GM23338 (cell line): ENCODE data around the gene COL1A1. TPM values are rescaled to one million over a fixed set of nuclear protein-coding genes. Genes with fewer than 3 reads are reported as not detected.

Experiments
- ATAC-seq: fragments of 200-7000 bp; cut with Tn5 transposase; 3 replicates; pipeline ENCODE4 v1.9.1; 2020
- DNase-seq: peaks from one replicate; pipeline ENCODE4 v3.0.0-alpha.2; 2015; ENCODE audit warnings: low spot score
- H2AFZ ChIP-seq: fragments of 200-600 bp; sonication (generic); 2 replicates; pipeline ENCODE4 v1.8.0; 2016; ENCODE audit warnings: antibody characterized with exemption, mild to moderate bottlenecking, moderate library complexity
- H3F3A ChIP-seq: fragments of 200-600 bp; sonication (generic); replicated peaks from 2 replicates; pipeline ENCODE4 v1.8.0; 2017; ENCODE audit warnings: antibody characterized with exemption, mixed run types, low read depth
- H3K27ac ChIP-seq: fragments of 200-600 bp; sonication (generic); 2 replicates; pipeline ENCODE4 v1.6.1; 2016; ENCODE audit warnings: low read depth
- H3K27me3 ChIP-seq: fragments of 200-600 bp; sonication (generic); 2 replicates; pipeline ENCODE4 v1.8.0; 2016; ENCODE audit warnings: mild to moderate bottlenecking, mixed run types, moderate library complexity; ENCODE audit not compliant: insufficient read depth
- H3K36me3 ChIP-seq: fragments of 200-600 bp; sonication (generic); 2 replicates; pipeline ENCODE4 v1.8.0; 2016; ENCODE audit warnings: mild to moderate bottlenecking; ENCODE audit not compliant: insufficient read depth
- H3K4me1 ChIP-seq: fragments of 200-600 bp; sonication (generic); 2 replicates; pipeline ENCODE4 v1.8.0; 2016; ENCODE audit warnings: mild to moderate bottlenecking, moderate library complexity; ENCODE audit not compliant: insufficient read depth
- H3K4me2 ChIP-seq: fragments of 200-600 bp; sonication (generic); 2 replicates; pipeline ENCODE4 v1.7.1; 2017; ENCODE audit warnings: mixed run types
- H3K4me3 ChIP-seq: fragments of 200-600 bp; sonication (generic); 2 replicates; pipeline ENCODE4 v1.6.1; 2016; ENCODE audit warnings: mixed run types
- H3K79me2 ChIP-seq: fragments of 200-600 bp; sonication (generic); replicated peaks from 2 replicates; pipeline ENCODE4 v1.8.0; 2017; ENCODE audit warnings: mild to moderate bottlenecking; ENCODE audit not compliant: insufficient read depth
- H3K9me2 ChIP-seq: fragments of 200-600 bp; sonication (generic); 2 replicates; pipeline ENCODE4 v1.8.0; 2017; ENCODE audit not compliant: insufficient read depth
- H4K20me1 ChIP-seq: fragments of 200-600 bp; sonication (generic); replicated peaks from 2 replicates; pipeline ENCODE4 v1.8.0; 2017; ENCODE audit warnings: mild to moderate bottlenecking; ENCODE audit not compliant: insufficient read depth
- H3K27ac Mint-ChIP-seq: 2 replicates; pipeline ENCODE4 v1.8.0; 2020; ENCODE audit warnings: inconsistent platforms, mild to moderate bottlenecking, moderate library complexity, mixed read lengths
- H3K27me3 Mint-ChIP-seq: 3 replicates; pipeline ENCODE4 v1.8.0; 2022; ENCODE audit warnings: low read depth, mild to moderate bottlenecking, moderate library complexity, mixed read lengths, inconsistent platforms; ENCODE audit not compliant: insufficient read depth, poor library complexity
- H3K36me3 Mint-ChIP-seq: 3 replicates; pipeline ENCODE4 v1.8.0; 2021; ENCODE audit warnings: low read depth, mild to moderate bottlenecking, inconsistent platforms, moderate library complexity, mixed read lengths
- H3K4me1 Mint-ChIP-seq: 3 replicates; pipeline ENCODE4 v1.8.0; 2020; ENCODE audit warnings: mild to moderate bottlenecking, inconsistent platforms, mixed read lengths
- H3K4me3 Mint-ChIP-seq: 3 replicates; pipeline ENCODE4 v1.8.0; 2021; ENCODE audit warnings: moderate library complexity, mild to moderate bottlenecking, inconsistent platforms, mixed read lengths
- H3K9me3 Mint-ChIP-seq: 3 replicates; pipeline ENCODE4 v1.8.0; 2020; ENCODE audit warnings: moderate library complexity, mild to moderate bottlenecking, inconsistent platforms, mixed read lengths
- CREB1 ChIP-seq: fragments of 250-450 bp; sonication (Bioruptor Pico); IDR thresholded peaks from 2 replicates; pipeline ENCODE4 v1.5.0; 2020; ENCODE audit warnings: low read depth, mild to moderate bottlenecking, moderate library complexity
- EZH2 ChIP-seq: fragments of 200-600 bp; sonication (generic); IDR thresholded peaks from one replicate; pipeline ENCODE4 v1.8.0; 2017; ENCODE audit warnings: antibody characterized with exemption, mild to moderate bottlenecking, low read depth; ENCODE audit not compliant: unreplicated experiment
- EZH2phosphoT487 ChIP-seq: fragments of 200-600 bp; sonication (generic); IDR thresholded peaks from one replicate; pipeline ENCODE4 v1.8.1; 2018; ENCODE audit warnings: antibody characterized with exemption; ENCODE audit not compliant: unreplicated experiment
- JUNB ChIP-seq: IDR thresholded peaks from one replicate; pipeline ENCODE4 v1.6.1; 2016; ENCODE audit warnings: antibody characterized with exemption; ENCODE audit not compliant: unreplicated experiment
- NANOG ChIP-seq: IDR thresholded peaks from 2 replicates; pipeline ENCODE4 v1.6.1; 2016; ENCODE audit warnings: antibody characterized with exemption, borderline replicate concordance
- POLR2AphosphoS5 ChIP-seq: IDR thresholded peaks from 2 replicates; pipeline ENCODE4 v1.6.1; 2016; ENCODE audit warnings: antibody characterized with exemption, low read depth
- STAT1 ChIP-seq: IDR thresholded peaks from one replicate; pipeline ENCODE4 v1.6.1; 2016; ENCODE audit warnings: antibody characterized with exemption; ENCODE audit not compliant: unreplicated experiment
- ZNF114 ChIP-seq: fragments of 250-450 bp; sonication (Bioruptor Pico); IDR thresholded peaks from 2 replicates; pipeline ENCODE4 v1.5.0; 2020; ENCODE audit warnings: mild to moderate bottlenecking, moderate library complexity
- polyA plus RNA-seq: library from polyadenylated mRNA; unstranded; fragments of >200 nt; fragmentation: Nextera tagmentation; extraction: Ambion mirVana; gene quantifications from 2 replicates; pipeline ENCODE4 v1.2.1, GENCODE V29; 2016
- total RNA-seq: library from RNA; depleted of rRNA; stranded (reverse); fragments of >200 nt; shearing (Covaris generic); gene quantifications from 2 replicates; pipeline ENCODE4 v1.2.3, GENCODE V29; 2014
- TF ChIP-seq, protein P1 (sequence below): IDR thresholded peaks from one replicate; pipeline ENCODE4 v1.6.1; 2018; ENCODE audit warnings: antibody characterized with exemption; ENCODE audit not compliant: unreplicated experiment

Gene COL1A1
- total and polyA plus RNA-seq, 2 experiments from 2014 or later: 21.2 to 34.3 TPM

DNA sequence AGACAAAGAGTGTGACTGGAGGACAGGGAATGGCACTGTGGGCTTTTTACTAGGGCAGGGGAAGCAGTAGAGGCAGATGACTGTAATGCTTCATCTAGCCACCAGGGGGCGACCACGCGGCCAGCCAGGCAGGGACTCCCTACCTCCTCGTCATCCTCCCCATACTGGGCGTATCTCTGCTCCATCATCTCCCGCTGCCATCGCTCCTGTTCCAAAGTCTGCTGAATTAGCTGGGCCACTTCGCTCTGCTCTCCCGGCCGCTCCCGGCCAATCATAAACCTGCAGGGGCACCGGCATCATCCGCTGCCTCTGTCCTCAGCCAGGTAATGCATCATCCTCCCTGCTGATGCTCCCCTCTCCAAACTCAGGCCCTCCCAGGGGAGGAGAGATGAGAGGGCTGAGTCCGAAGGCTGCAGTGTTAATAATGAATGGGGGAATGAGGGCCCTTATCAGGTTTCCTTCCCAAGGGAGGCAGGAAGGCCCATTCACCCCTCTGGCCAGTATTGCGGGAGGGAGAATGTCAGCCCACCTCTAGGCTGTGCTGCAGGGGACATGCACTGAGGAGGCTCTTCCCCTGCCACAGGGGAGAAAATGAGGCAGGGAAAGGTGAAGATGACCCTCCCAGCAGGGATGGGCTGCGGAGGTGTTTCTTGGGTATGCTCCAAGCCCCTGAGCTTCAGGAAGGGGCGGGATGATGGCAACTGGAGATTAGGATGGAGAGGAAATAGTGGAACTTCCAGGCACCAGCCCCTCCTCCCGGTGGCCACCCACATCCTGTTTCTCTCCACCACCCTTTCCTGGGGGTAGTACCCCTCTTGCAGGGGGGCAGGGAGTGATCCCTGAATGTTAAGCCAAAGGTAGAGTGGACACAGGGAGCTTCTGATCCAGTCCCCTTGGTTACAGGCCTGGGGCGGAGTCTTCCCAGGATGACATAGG lies 61.2 kb downstream of the COL1A1 start (continued):
- TF ChIP-seq EZH2: no peak
- no peak for TF ChIP-seq JUNB
- no peak for TF ChIP-seq EZH2phosphoT487
- TF ChIP-seq, protein P1, sequence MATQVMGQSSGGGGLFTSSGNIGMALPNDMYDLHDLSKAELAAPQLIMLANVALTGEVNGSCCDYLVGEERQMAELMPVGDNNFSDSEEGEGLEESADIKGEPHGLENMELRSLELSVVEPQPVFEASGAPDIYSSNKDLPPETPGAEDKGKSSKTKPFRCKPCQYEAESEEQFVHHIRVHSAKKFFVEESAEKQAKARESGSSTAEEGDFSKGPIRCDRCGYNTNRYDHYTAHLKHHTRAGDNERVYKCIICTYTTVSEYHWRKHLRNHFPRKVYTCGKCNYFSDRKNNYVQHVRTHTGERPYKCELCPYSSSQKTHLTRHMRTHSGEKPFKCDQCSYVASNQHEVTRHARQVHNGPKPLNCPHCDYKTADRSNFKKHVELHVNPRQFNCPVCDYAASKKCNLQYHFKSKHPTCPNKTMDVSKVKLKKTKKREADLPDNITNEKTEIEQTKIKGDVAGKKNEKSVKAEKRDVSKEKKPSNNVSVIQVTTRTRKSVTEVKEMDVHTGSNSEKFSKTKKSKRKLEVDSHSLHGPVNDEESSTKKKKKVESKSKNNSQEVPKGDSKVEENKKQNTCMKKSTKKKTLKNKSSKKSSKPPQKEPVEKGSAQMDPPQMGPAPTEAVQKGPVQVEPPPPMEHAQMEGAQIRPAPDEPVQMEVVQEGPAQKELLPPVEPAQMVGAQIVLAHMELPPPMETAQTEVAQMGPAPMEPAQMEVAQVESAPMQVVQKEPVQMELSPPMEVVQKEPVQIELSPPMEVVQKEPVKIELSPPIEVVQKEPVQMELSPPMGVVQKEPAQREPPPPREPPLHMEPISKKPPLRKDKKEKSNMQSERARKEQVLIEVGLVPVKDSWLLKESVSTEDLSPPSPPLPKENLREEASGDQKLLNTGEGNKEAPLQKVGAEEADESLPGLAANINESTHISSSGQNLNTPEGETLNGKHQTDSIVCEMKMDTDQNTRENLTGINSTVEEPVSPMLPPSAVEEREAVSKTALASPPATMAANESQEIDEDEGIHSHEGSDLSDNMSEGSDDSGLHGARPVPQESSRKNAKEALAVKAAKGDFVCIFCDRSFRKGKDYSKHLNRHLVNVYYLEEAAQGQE: no peak
- TF ChIP-seq NANOG: no peak
- no peak for TF ChIP-seq STAT1
- TF ChIP-seq ZNF114: no peak
- TF ChIP-seq CREB1 (CRISPR knock-in tag): peak; percentile 82

DNA sequence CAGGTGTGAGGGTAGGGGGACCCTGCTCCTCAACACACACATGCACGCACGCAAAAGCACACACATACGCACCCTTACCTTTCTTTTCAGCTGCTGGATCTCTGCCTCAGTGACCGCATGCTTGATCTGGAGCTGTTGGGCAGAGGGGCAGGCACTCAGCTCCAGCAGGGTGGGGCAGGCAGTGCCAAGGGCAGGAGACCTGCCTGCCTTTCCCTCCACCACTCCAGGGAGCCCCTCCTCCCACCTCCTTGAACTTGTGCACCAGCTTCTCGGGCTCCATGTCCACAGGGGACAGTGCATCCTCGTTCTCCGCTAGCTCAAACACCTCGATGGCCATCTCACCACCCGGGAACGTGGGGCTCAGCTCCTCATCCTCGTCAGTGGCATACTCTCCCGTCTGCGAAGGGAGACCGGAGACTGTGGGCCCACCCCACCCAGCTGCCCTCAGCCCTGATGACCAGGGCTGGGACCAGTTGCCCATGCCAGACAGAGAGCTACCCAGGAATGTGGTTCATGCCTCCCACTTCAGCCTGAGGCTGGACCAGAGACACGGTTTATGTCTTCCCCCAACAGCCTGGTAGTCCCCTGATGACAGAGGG lies 62.1 kb downstream of the COL1A1 start:
- Histone ChIP-seq H3K4me1 (peaks cover 9% of the 10 kb centered on the region), H3F3A (no peaks in the 10 kb centered on the region), H3K4me3 (no peak overlapping the region), H3K27me3 (no peaks in the 10 kb centered on the region), H3K9me2 (no peaks in the 10 kb centered on the region), H4K20me1 (no peaks in the 10 kb centered on the region), H3K27ac (no peak overlapping the region), H3K79me2 (no peaks in the 10 kb centered on the region), H3K4me2 (no peak overlapping the region), H2AFZ (no peak overlapping the region), H3K36me3 (no peaks in the 10 kb centered on the region; the same call in 1 of the 2 replicates)
- Mint-ChIP-seq H3K4me1 (peaks cover 14% of the 10 kb centered on the region), H3K36me3 (peaks cover 48% of the 10 kb centered on the region), H3K4me3 (no peak overlapping the region), H3K27ac (no peak overlapping the region), H3K27me3 (peaks cover 19% of the 10 kb centered on the region), H3K9me3 (no peaks in the 10 kb centered on the region)
- TF ChIP-seq CREB1 (CRISPR knock-in tag) (no peak), POLR2AphosphoS5 (no peak), EZH2phosphoT487 (no peak), ZNF114 (no peak), JUNB (no peak), EZH2 (no peak)
- TF ChIP-seq, protein P1: no peak
- DNase-seq: no peak
- no peak for ATAC-seq
